DOHH2 (cell line): ENCODE measurements around the gene ZNF134.

ENCODE experiments used
- CTCF ChIP-seq: fragments of 200-600 bp; sonication (generic); IDR thresholded peaks from one replicate; pipeline ENCODE4 v1.5.1; 2014; ENCODE audit warnings: antibody characterized with exemption, mild to moderate bottlenecking, low read depth, low read length; ENCODE audit not compliant: poor library complexity, severe bottlenecking
- EZH2phosphoT487 ChIP-seq: fragments of 200-600 bp; sonication (generic); IDR thresholded peaks from 2 replicates; pipeline ENCODE4 v1.6.1; 2017; ENCODE audit warnings: borderline replicate concordance, mild to moderate bottlenecking, antibody characterized with exemption, low read length, moderate library complexity, mixed read lengths

- TF ChIP-seq CTCF, result no peak
- TF ChIP-seq EZH2phosphoT487, result no peak
Observed at GRCh38 chr19:57637379-57637778, 23.3 kb downstream of the ZNF134 start.
